HepG2 (cell line): ENCODE data around the gene RRP36. TPM values are rescaled to one million over a fixed set of nuclear protein-coding genes. Genes with fewer than 3 reads are reported as not detected.

Experiments used
- BCL3 ChIP-seq: sonication (generic); formaldehyde crosslinking; IDR thresholded peaks from 2 replicates; pipeline ENCODE4 v1.5.1; 2020; ENCODE audit warnings: mild to moderate bottlenecking, missing genetic modification reagents, moderate library complexity
- EEA1 ChIP-seq: sonication (generic); formaldehyde crosslinking; IDR thresholded peaks from 2 replicates; pipeline ENCODE4 v1.5.1; 2020; ENCODE audit warnings: mild to moderate bottlenecking, missing genetic modification reagents, borderline replicate concordance
- HOXA5 ChIP-seq: sonication (generic); formaldehyde crosslinking; IDR thresholded peaks from 2 replicates; pipeline ENCODE4 v1.4.0; 2020; ENCODE audit warnings: missing genetic modification reagents
- KIAA2018 ChIP-seq: sonication (generic); formaldehyde crosslinking; IDR thresholded peaks from 2 replicates; pipeline ENCODE4 v1.5.0; 2020; ENCODE audit warnings: mild to moderate bottlenecking, missing genetic modification reagents, borderline replicate concordance
- MLLT10 ChIP-seq: sonication (generic); formaldehyde crosslinking; IDR thresholded peaks from 2 replicates; pipeline ENCODE4 v1.4.0; 2020; ENCODE audit warnings: missing genetic modification reagents
- ZBTB38 ChIP-seq: sonication (generic); formaldehyde crosslinking; IDR thresholded peaks from 2 replicates; pipeline ENCODE4 v1.5.1; 2020; ENCODE audit warnings: mild to moderate bottlenecking, missing genetic modification reagents
- ZNF280D ChIP-seq: sonication (generic); formaldehyde crosslinking; IDR thresholded peaks from 2 replicates; pipeline ENCODE4 v1.5.1; 2020; ENCODE audit warnings: mild to moderate bottlenecking, missing genetic modification reagents
- polyA plus RNA-seq, 8 experiments: library from polyadenylated mRNA; depleted of rRNA in 3 of 8; stranded (reverse) in 7 of 8; unstranded in 1 of 8; fragments of >200 nt; fragmentation: Illumina TruSeq in 4 of 8; extraction: Trizol in 4 of 8; gene quantifications; 2 replicates each; pipeline versions ENCODE4 v1.2.1 to v1.2.3, GENCODE V29; 2011 to 2016; ENCODE audit warnings: low read depth in 4 of 8, missing spikeins in 1 of 8, mixed read lengths in 1 of 8; ENCODE audit not compliant: insufficient read depth in 1 of 8
- total RNA-seq, 5 experiments: library from RNA; depleted of rRNA; stranded (reverse); fragments of >200 nt; fragmentation: Illumina TruSeq; extraction: Trizol; gene quantifications; 2 replicates each; pipeline ENCODE4 v1.2.3, GENCODE V29; 2016; ENCODE audit warnings: low read depth in 1 of 5

The RRP36 gene
- total and polyA plus RNA-seq, 2 of the 13 experiments (the other 11 are each of a cell fraction or from before 2014, with no cell fraction given), result 29.5 to 144 TPM

GRCh38 chr6:43013843-43014433 is 7.5 kb upstream of the RRP36 start, which contains the start of the genes KLHDC3 and MEA1 (continued):
- TF ChIP-seq KIAA2018 (CRISPR knock-in tag) (no peak), MLLT10 (CRISPR knock-in tag) (no peak), EEA1 (CRISPR knock-in tag) (no peak; the same call in 1 of the 2 replicates), BCL3 (CRISPR knock-in tag) (no peak), ZNF280D (no peak), HOXA5 (CRISPR knock-in tag) (no peak), ZBTB38 (peak; percentile 48; the same call in 1 of the 2 replicates)
